Activated CD8-positive, alpha-beta T cell treated with anti-CD3 and anti-CD28 coated beads for 36 hours (primary cell): ENCODE results near the gene PTPRD. TPM values are rescaled to one million over a fixed set of nuclear protein-coding genes. Genes with fewer than 3 reads are reported as not detected.

Experiments used
- ATAC-seq: fragments of 200-7000 bp; cut with Tn5 transposase; one replicate; pipeline ENCODE4 v1.10.0; 2021; ENCODE audit warnings: mild to moderate bottlenecking, moderate library complexity
- CTCF ChIA-PET: fragments of 350-600 bp; sonication (Branson Sonifier 250); formaldehyde crosslinking; loops from one replicate; lab custom pipeline; 2021; ENCODE audit warnings: antibody characterized with exemption; lab: Charles Lee
- POLR2A ChIA-PET: fragments of 350-600 bp; sonication (Branson Sonifier 250); formaldehyde crosslinking; loops from one replicate; lab custom pipeline; 2021; ENCODE audit warnings: antibody characterized with exemption; lab: Charles Lee
- DNase-seq: peaks from one replicate; pipeline ENCODE4 v3.0.0-alpha.2; 2020
- H3K27ac Mint-ChIP-seq: one replicate; pipeline ENCODE4 v1.8.0; 2021; ENCODE audit warnings: mild to moderate bottlenecking, mixed read lengths
- H3K27me3 Mint-ChIP-seq: one replicate; pipeline ENCODE4 v1.8.0; 2021; ENCODE audit warnings: mixed read lengths
- H3K36me3 Mint-ChIP-seq: one replicate; pipeline ENCODE4 v1.8.0; 2021; ENCODE audit warnings: low read depth, mixed read lengths
- H3K4me1 Mint-ChIP-seq: one replicate; pipeline ENCODE4 v1.8.0; 2021; ENCODE audit warnings: low read depth, mixed read lengths
- H3K4me3 Mint-ChIP-seq: one replicate; pipeline ENCODE4 v1.8.0; 2021; ENCODE audit warnings: mild to moderate bottlenecking, moderate library complexity, mixed read lengths
- H3K9me3 Mint-ChIP-seq: one replicate; pipeline ENCODE4 v1.8.0; 2021; ENCODE audit warnings: mixed read lengths
- intact Hi-C: fragments of 100-400 bp; cut with micrococcal nuclease; formaldehyde crosslinking; loops from one replicate; pipeline ENCODE4 v1.10.0; 2022
- total RNA-seq, 2 experiments: library from RNA; stranded (reverse); gene quantifications; one replicate each; pipeline ENCODE4 v1.2.3, GENCODE V29; 2021
- TF ChIP-seq, protein P1 (sequence below): fragments of 200-600 bp; IDR thresholded peaks from one replicate; pipeline ENCODE4 v1.8.0; 2022; ENCODE audit warnings: antibody characterized with exemption, mild to moderate bottlenecking

PTPRD gene
- total RNA-seq, 2 experiments from 2014 or later, result not detected

DNA sequence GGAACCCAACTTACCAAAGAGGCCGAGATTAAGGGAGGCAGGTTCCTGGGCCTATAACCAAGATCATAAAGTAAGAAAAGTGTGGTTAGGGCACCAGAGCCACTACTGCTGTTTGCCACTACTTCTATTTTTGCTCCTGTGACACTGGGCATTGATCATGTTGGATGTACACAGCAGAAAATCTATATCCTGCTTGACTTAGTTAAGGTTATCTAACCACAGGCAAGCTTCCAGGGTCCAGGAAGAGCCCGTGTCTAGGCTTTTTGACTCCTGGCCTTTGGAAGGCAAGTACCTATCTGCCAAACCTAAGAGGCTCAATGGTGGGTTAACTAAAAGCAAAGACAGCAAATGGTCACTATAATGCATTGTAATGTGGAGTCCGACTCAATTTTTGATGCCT is 2315.8 kb downstream of the PTPRD start:
- TF ChIP-seq, protein P1, sequence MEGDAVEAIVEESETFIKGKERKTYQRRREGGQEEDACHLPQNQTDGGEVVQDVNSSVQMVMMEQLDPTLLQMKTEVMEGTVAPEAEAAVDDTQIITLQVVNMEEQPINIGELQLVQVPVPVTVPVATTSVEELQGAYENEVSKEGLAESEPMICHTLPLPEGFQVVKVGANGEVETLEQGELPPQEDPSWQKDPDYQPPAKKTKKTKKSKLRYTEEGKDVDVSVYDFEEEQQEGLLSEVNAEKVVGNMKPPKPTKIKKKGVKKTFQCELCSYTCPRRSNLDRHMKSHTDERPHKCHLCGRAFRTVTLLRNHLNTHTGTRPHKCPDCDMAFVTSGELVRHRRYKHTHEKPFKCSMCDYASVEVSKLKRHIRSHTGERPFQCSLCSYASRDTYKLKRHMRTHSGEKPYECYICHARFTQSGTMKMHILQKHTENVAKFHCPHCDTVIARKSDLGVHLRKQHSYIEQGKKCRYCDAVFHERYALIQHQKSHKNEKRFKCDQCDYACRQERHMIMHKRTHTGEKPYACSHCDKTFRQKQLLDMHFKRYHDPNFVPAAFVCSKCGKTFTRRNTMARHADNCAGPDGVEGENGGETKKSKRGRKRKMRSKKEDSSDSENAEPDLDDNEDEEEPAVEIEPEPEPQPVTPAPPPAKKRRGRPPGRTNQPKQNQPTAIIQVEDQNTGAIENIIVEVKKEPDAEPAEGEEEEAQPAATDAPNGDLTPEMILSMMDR, result no peak
- intact Hi-C loops, result no loop called here
- H3K27ac Mint-ChIP-seq, result no peak overlapping the region
- H3K27me3 Mint-ChIP-seq, result no peaks in the 10 kb centered on the region
- POLR2A ChIA-PET, result no interaction called here
- ATAC-seq, result no peak
- no peak for DNase-seq
- H3K4me3 Mint-ChIP-seq, result no peak overlapping the region
- no peaks in the 10 kb centered on the region for H3K9me3 Mint-ChIP-seq
- H3K36me3 Mint-ChIP-seq, result no peaks in the 10 kb centered on the region
- no peaks in the 10 kb centered on the region for H3K4me1 Mint-ChIP-seq
- CTCF ChIA-PET, result no interaction called here

- ATAC-seq (no peak), DNase-seq (no peak)
- H3K27ac Mint-ChIP-seq, result no peak overlapping the region
- H3K27me3 Mint-ChIP-seq, result no peaks in the 10 kb centered on the region
- no peak overlapping the region for H3K4me3 Mint-ChIP-seq
- TF ChIP-seq, protein P1, result no peak
- POLR2A ChIA-PET, result no interaction called here
- no peaks in the 10 kb centered on the region for H3K9me3 Mint-ChIP-seq
- H3K4me1 Mint-ChIP-seq, result no peaks in the 10 kb centered on the region
- intact Hi-C loops, result no loop called here
- CTCF ChIA-PET, result no interaction called here
- H3K36me3 Mint-ChIP-seq, result no peaks in the 10 kb centered on the region
Measured at GRCh38 chr9:8292657-8293056, 2320.1 kb downstream of the PTPRD start.

DNA sequence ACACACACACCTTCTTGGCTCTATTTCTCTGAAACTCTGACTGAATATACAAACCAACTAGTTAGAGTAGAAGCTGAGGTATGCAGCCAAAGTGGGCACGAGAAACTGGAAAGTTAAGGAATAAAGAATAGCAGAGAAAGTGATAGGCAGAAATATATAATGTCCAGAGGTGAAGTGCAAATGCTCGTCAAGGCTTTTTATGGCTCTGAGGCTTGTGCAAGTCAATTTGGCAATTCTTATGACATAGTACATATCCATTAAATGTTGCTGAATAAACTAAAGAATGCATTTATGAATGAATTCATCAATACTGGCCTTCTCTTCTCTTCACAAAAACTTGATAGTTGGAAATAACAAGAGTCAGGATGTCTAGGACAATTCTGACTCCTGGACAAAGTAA is 2323.1 kb downstream of the PTPRD start:
- Mint-ChIP-seq H3K4me1 (no peaks in the 10 kb centered on the region), H3K36me3 (no peaks in the 10 kb centered on the region), H3K9me3 (no peaks in the 10 kb centered on the region), H3K4me3 (no peak overlapping the region), H3K27me3 (no peaks in the 10 kb centered on the region), H3K27ac (no peak overlapping the region)
- intact Hi-C loops, result no loop called here
- ChIA-PET CTCF (no interaction called here), POLR2A (interaction anchor here (0.7 kb wide), 1 partner anchor 58 kb away, joined by 4 read pairs; no protein-coding TSS in a partner anchor)
- DNase-seq (no peak), ATAC-seq (no peak)
- TF ChIP-seq, protein P1, result no peak

DNA sequence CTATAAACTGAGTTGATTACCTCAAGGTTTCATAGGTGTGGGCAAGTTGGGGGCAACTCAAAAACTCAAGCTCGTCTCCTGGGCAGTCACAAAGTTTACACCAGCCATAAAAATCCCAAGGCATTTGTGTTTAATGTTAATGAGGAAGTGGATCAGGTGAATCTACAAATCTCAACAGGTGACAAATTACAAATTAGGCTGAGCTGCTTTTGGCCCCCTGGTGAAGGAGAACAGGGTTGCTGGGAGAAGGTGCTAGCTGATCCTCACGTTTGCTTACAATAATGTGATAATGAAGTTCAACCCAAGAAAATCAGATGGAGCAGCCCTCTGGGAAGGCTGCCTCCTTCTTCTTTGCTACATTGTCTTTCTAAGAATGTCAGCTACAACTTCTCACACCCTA is 2324.8 kb downstream of the PTPRD start:
- intact Hi-C loops, result no loop called here
- ChIA-PET CTCF (no interaction called here), POLR2A (no interaction called here)
- Mint-ChIP-seq H3K4me1 (no peaks in the 10 kb centered on the region), H3K27ac (no peak overlapping the region), H3K27me3 (no peaks in the 10 kb centered on the region), H3K36me3 (no peaks in the 10 kb centered on the region), H3K4me3 (no peak overlapping the region), H3K9me3 (no peaks in the 10 kb centered on the region)
- ATAC-seq (no peak), DNase-seq (no peak)
- TF ChIP-seq, protein P1, result no peak

DNA sequence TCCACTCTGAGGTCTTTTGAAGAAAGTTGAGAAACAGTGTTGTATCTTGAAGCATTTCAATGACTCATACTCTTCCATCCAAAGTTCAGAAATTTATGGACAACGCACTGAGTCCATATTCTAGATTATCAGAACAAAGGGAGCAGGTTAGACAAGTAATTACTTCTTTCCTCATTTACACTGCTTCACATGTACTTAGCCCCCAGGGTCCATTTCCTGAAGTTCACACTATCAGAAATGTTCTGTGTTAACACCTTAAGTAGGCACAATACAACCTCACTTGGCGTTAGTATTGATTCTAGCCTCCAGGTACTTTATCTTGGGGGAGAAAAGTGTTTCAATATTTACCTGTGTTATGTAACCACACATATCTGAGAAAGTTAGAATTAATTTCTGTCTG is 2325.3 kb downstream of the PTPRD start:
- TF ChIP-seq, protein P1, result no peak
- no peaks in the 10 kb centered on the region for H3K27me3 Mint-ChIP-seq
- H3K36me3 Mint-ChIP-seq, result no peaks in the 10 kb centered on the region
- DNase-seq (no peak), ATAC-seq (no peak)
- CTCF ChIA-PET, result no interaction called here
- H3K9me3 Mint-ChIP-seq, result no peaks in the 10 kb centered on the region
- H3K4me3 Mint-ChIP-seq, result no peak overlapping the region
- intact Hi-C loops, result no loop called here
- H3K4me1 Mint-ChIP-seq, result no peaks in the 10 kb centered on the region
- H3K27ac Mint-ChIP-seq, result no peak overlapping the region
- POLR2A ChIA-PET, result no interaction called here
